ENCODE measurements around the gene HMX1. TPM values are rescaled to one million over a fixed set of nuclear protein-coding genes. Genes with fewer than 3 reads are reported as not detected.

HMX1 gene
- total and polyA plus RNA-seq, 4 donors, result not detected

GRCh38 chr4:8850074-8850829 lies 21.4 kb downstream of the HMX1 start:
- no peak for ATAC-seq (ENCODE audit: low FRiP score)
- intact Hi-C loops (cut with DNase I), result no loop called here
- peak in 1 of 2 donors; percentile 46 for DNase-seq
- H3K4me1 ChIP-seq (ENCODE audit: control insufficient read depth in 1 of 2, insufficient read depth in 2 of 2, low read length in 2 of 2), result no peaks in the 10 kb centered on the region
- no peaks in the 10 kb centered on the region for H3K36me3 ChIP-seq (ENCODE audit: control insufficient read depth in 1 of 2, insufficient read depth in 2 of 2, low read length in 1 of 2)
- no peak overlapping the region for H3K27ac ChIP-seq (ENCODE audit: low read depth in 1 of 2, low read length in 2 of 2)
- WGBS, 2 donors, result 82 to 84% methylated on average over 20 to 23 of the region's 23 CpGs
- no peaks in the 10 kb centered on the region for H3K27me3 ChIP-seq (ENCODE audit: control insufficient read depth in 1 of 2, insufficient read depth in 2 of 2, low read length in 1 of 2)
- no peak overlapping the region for H3K4me3 ChIP-seq (ENCODE audit: low read length in 2 of 2)
- peaks cover 5% of the 10 kb centered on the region for H3K9me3 ChIP-seq (ENCODE audit: control insufficient read depth, low read length)

GRCh38 chr4:8849266-8850073 lies 22.2 kb downstream of the HMX1 start:
- no peak overlapping the region for H3K27ac ChIP-seq (ENCODE audit: low read depth in 1 of 2, low read length in 2 of 2)
- no peaks in the 10 kb centered on the region for H3K4me1 ChIP-seq (ENCODE audit: control insufficient read depth in 1 of 2, insufficient read depth in 2 of 2, low read length in 2 of 2)
- intact Hi-C loops (cut with DNase I), result no loop called here
- no peak overlapping the region for H3K4me3 ChIP-seq (ENCODE audit: low read length in 2 of 2)
- 52 to 55% methylated on average over 18 of the region's 18 CpGs for WGBS, 2 donors
- peak in 1 of 2 donors; percentile 64 for DNase-seq
- peaks cover 5% of the 10 kb centered on the region for H3K9me3 ChIP-seq (ENCODE audit: control insufficient read depth, low read length)
- no peak for ATAC-seq (ENCODE audit: low FRiP score)
- H3K27me3 ChIP-seq (ENCODE audit: control insufficient read depth in 1 of 2, insufficient read depth in 2 of 2, low read length in 1 of 2), result no peaks in the 10 kb centered on the region
- H3K36me3 ChIP-seq (ENCODE audit: control insufficient read depth in 1 of 2, insufficient read depth in 2 of 2, low read length in 1 of 2), result no peaks in the 10 kb centered on the region

DNA sequence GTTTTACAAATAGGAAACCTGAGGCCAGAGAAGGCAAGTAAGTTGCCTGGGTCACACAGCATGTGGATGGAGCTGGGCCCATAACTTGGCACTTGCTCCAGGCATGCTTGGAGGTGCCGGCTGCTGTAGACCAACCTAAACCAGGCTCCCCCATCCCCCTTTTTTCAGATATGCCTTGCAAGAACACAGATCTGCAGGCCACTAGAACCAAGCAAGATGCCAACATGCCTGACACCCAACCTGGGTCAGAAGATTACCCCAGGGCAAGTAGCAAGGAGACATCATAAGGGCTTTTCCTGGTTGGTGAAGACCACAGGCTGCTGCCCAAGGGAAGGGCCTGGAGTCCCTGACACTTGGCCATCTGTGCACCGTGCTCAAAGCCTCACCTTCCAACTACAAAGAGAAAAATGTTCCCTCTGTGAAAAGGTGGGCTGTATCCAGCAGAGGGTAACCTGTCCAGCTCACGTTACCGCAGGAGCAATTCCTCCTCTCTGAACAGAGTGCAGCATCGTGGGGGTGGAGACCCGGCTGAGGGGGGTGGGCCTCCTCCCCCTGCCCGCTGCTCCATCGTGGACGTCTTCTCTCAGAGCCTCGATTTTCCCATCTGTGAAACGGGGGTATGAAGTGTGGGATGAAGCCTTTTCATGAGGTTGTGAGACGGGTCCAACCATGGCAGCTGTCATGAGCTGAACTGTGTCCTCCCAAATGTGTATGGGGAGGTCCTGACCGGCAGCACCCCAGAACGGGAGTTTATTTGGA lies 23.0 kb downstream of the HMX1 start:
- DNase-seq (peak in 1 of 2 donors; percentile 32), ATAC-seq (ENCODE audit: low FRiP score) (no peak)
- no peaks in the 10 kb centered on the region for H3K36me3 ChIP-seq (ENCODE audit: control insufficient read depth in 1 of 2, insufficient read depth in 2 of 2, low read length in 1 of 2)
- H3K9me3 ChIP-seq (ENCODE audit: control insufficient read depth, low read length), result peaks cover 5% of the 10 kb centered on the region
- H3K4me3 ChIP-seq (ENCODE audit: low read length in 2 of 2), result no peak overlapping the region
- H3K27ac ChIP-seq (ENCODE audit: low read depth in 1 of 2, low read length in 2 of 2), result no peak overlapping the region
- intact Hi-C loops (cut with DNase I), result no loop called here
- 62 to 65% methylated on average over 14 of the region's 14 CpGs for WGBS, 2 donors
- no peaks in the 10 kb centered on the region for H3K4me1 ChIP-seq (ENCODE audit: control insufficient read depth in 1 of 2, insufficient read depth in 2 of 2, low read length in 2 of 2)
- H3K27me3 ChIP-seq (ENCODE audit: control insufficient read depth in 1 of 2, insufficient read depth in 2 of 2, low read length in 1 of 2), result no peaks in the 10 kb centered on the region

DNA sequence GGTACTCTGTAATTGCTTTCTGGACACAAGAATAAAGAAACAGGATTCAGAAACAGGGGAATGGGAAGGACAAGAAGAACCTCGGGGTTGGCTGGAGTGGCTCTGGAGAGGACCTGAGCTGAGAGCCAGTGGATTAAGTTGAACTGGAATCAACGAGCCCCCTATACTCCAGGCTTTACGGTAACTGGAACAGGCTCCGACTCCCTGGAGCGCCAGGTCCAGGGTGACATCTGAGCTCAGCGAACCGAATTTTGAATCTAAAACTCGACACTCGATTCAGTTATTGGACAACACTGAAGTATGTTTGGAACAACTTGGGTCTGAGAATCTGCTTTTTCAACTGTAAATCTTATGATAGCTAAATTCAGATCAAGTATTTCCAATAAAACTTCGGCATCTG lies 23.9 kb downstream of the HMX1 start:
- Histone ChIP-seq H3K9me3 (ENCODE audit: control insufficient read depth, low read length) (peaks cover 2% of the 10 kb centered on the region), H3K36me3 (ENCODE audit: control insufficient read depth in 1 of 2, insufficient read depth in 2 of 2, low read length in 1 of 2) (no peaks in the 10 kb centered on the region), H3K4me1 (ENCODE audit: control insufficient read depth in 1 of 2, insufficient read depth in 2 of 2, low read length in 2 of 2) (no peaks in the 10 kb centered on the region), H3K27me3 (ENCODE audit: control insufficient read depth in 1 of 2, insufficient read depth in 2 of 2, low read length in 1 of 2) (no peaks in the 10 kb centered on the region), H3K27ac (ENCODE audit: low read depth in 1 of 2, low read length in 2 of 2) (no peak overlapping the region), H3K4me3 (ENCODE audit: low read length in 2 of 2) (no peak overlapping the region)
- 5% methylated on average over 10 of the region's 10 CpGs for WGBS, 2 donors
- DNase-seq (peak in 1 of 2 donors; percentile 23), ATAC-seq (ENCODE audit: low FRiP score) (no peak)
- intact Hi-C loops (cut with DNase I), result no loop called here

DNA sequence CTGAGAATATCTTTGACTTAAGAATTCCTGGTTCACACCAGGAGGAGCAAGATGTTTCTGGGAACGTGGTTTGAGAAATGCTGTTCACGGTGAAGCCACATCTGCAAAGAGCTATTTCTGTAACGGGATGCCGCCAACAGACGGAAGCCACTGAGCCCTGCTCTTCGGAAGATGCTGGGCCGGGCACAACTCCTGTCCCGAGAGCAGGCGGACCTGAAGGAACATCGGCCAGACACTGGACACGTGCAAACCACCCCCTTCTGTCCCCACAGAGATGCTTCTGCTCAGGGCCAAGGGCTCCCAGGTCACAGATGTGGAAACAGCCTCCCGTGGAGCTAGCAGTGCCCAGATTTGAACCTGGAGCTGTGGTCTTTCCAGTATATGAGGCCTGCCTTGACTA lies 24.3 kb downstream of the HMX1 start:
- Histone ChIP-seq H3K9me3 (ENCODE audit: control insufficient read depth, low read length) (no peaks in the 10 kb centered on the region), H3K27ac (ENCODE audit: low read depth in 1 of 2, low read length in 2 of 2) (no peak overlapping the region), H3K4me3 (ENCODE audit: low read length in 2 of 2) (no peak overlapping the region), H3K36me3 (ENCODE audit: control insufficient read depth in 1 of 2, insufficient read depth in 2 of 2, low read length in 1 of 2) (no peaks in the 10 kb centered on the region), H3K27me3 (ENCODE audit: control insufficient read depth in 1 of 2, insufficient read depth in 2 of 2, low read length in 1 of 2) (no peaks in the 10 kb centered on the region), H3K4me1 (ENCODE audit: control insufficient read depth in 1 of 2, insufficient read depth in 2 of 2, low read length in 2 of 2) (no peaks in the 10 kb centered on the region)
- WGBS, 2 donors, result 58 to 68% methylated on average over 12 of the region's 12 CpGs
- ATAC-seq (ENCODE audit: low FRiP score) (no peak), DNase-seq (peak in 1 of 2 donors; percentile 36)
- intact Hi-C loops (cut with DNase I), result no loop called here

GRCh38 chr4:8846826-8847225 lies 24.8 kb downstream of the HMX1 start:
- H3K9me3 ChIP-seq (ENCODE audit: control insufficient read depth, low read length), result peaks cover 2% of the 10 kb centered on the region
- 71 to 76% methylated on average over 3 of the region's 3 CpGs for WGBS, 2 donors
- H3K27ac ChIP-seq (ENCODE audit: low read depth in 1 of 2, low read length in 2 of 2), result no peak overlapping the region
- intact Hi-C loops (cut with DNase I), result no loop called here
- H3K4me3 ChIP-seq (ENCODE audit: low read length in 2 of 2), result no peak overlapping the region
- no peaks in the 10 kb centered on the region for H3K4me1 ChIP-seq (ENCODE audit: control insufficient read depth in 1 of 2, insufficient read depth in 2 of 2, low read length in 2 of 2)
- no peaks in the 10 kb centered on the region for H3K36me3 ChIP-seq (ENCODE audit: control insufficient read depth in 1 of 2, insufficient read depth in 2 of 2, low read length in 1 of 2)
- no peaks in the 10 kb centered on the region for H3K27me3 ChIP-seq (ENCODE audit: control insufficient read depth in 1 of 2, insufficient read depth in 2 of 2, low read length in 1 of 2)
- ATAC-seq (ENCODE audit: low FRiP score) (no peak), DNase-seq (peak in 1 of 2 donors; percentile 16)

- H3K4me1 ChIP-seq (ENCODE audit: control insufficient read depth in 1 of 2, insufficient read depth in 2 of 2, low read length in 2 of 2), result no peaks in the 10 kb centered on the region
- intact Hi-C loops (cut with DNase I), result no loop called here
- no peak for ATAC-seq (ENCODE audit: low FRiP score)
- no peak overlapping the region for H3K4me3 ChIP-seq (ENCODE audit: low read length in 2 of 2)
- H3K27ac ChIP-seq (ENCODE audit: low read depth in 1 of 2, low read length in 2 of 2), result no peak overlapping the region
- peaks cover 2% of the 10 kb centered on the region for H3K9me3 ChIP-seq (ENCODE audit: control insufficient read depth, low read length)
- WGBS, 2 donors, result 71 to 77% methylated on average over 9 of the region's 9 CpGs
- no peaks in the 10 kb centered on the region for H3K36me3 ChIP-seq (ENCODE audit: control insufficient read depth in 1 of 2, insufficient read depth in 2 of 2, low read length in 1 of 2)
- no peaks in the 10 kb centered on the region for H3K27me3 ChIP-seq (ENCODE audit: control insufficient read depth in 1 of 2, insufficient read depth in 2 of 2, low read length in 1 of 2)
- peak in 1 of 2 donors; percentile 37 for DNase-seq
These were observed 25.5 kb downstream of the HMX1 start for GRCh38 chr4:8846046-8846720.

DNA sequence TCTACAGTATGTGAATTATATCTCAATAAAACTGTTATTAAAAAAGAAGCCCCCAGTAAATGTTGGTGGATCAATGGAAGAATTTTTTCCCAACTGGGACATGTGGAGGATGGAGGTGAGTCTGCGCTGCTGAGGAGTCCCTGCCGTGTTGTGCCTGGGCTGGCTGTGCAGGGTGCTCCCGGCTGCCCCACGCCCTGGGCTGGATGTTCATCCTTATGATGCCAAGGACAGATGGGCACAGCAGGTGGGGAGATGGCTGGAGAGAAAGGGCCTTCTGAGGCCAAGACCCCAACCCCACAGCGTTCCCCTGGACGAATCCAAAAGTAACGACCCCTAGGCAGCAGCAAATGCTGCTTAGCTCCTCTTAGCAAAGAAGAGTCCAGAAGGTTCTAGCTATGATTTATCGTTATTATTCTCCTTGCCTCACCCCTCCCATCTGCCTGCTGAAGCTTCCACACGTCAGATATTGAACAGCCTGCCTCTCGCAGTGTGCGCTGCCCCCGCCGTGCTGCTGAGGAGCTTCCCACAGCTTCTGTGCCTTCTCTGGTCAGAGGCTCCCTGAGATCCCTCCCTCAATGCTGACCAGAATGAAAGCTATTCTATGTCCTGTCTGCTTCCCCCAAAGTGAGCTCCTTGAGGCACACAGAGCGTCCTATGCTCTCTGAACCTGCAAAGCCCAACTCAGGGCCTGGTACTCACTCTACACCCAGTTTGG lies 26.5 kb downstream of the HMX1 start:
- no peak overlapping the region for H3K27ac ChIP-seq (ENCODE audit: low read depth in 1 of 2, low read length in 2 of 2)
- no peaks in the 10 kb centered on the region for H3K36me3 ChIP-seq (ENCODE audit: control insufficient read depth in 1 of 2, insufficient read depth in 2 of 2, low read length in 1 of 2)
- no peak overlapping the region for H3K4me3 ChIP-seq (ENCODE audit: low read length in 2 of 2)
- ATAC-seq (ENCODE audit: low FRiP score) (no peak), DNase-seq (peak in 1 of 2 donors; percentile 26)
- WGBS, 2 donors, result 72 to 73% methylated on average over 14 of the region's 14 CpGs
- intact Hi-C loops (cut with DNase I), result no loop called here
- no peaks in the 10 kb centered on the region for H3K4me1 ChIP-seq (ENCODE audit: control insufficient read depth in 1 of 2, insufficient read depth in 2 of 2, low read length in 2 of 2)
- H3K9me3 ChIP-seq (ENCODE audit: control insufficient read depth, low read length), result peaks cover 2% of the 10 kb centered on the region
- no peaks in the 10 kb centered on the region for H3K27me3 ChIP-seq (ENCODE audit: control insufficient read depth in 1 of 2, insufficient read depth in 2 of 2, low read length in 1 of 2)

Measured in aorta (tissue), 5 donors.